SK-N-SH treated with all-trans-retinoic acid at 6 μM for 48 hours (cell line): ENCODE data around the gene RAI14.

ENCODE experiments used
- ATAC-seq: fragments of 200-7000 bp; cut with Tn5 transposase; 3 replicates; pipeline ENCODE4 v1.9.1; 2020; ENCODE audit warnings: mild to moderate bottlenecking, moderate library complexity
- ARNTL ChIP-seq: fragments of 450-650 bp; formaldehyde crosslinking; IDR thresholded peaks from 2 replicates; pipeline ENCODE4 v1.5.0; 2020; ENCODE audit warnings: low read depth, mild to moderate bottlenecking, moderate library complexity, borderline replicate concordance
- CSDC2 ChIP-seq: fragments of 250-450 bp; sonication (Bioruptor Pico); IDR thresholded peaks from 2 replicates; pipeline ENCODE4 v1.5.0; 2020; ENCODE audit warnings: mild to moderate bottlenecking, moderate library complexity
- ESRRG ChIP-seq: fragments of 250-450 bp; sonication (Bioruptor Pico); IDR thresholded peaks from 2 replicates; pipeline ENCODE4 v1.6.1; 2021; ENCODE audit warnings: mild to moderate bottlenecking
- GLIS3 ChIP-seq: fragments of 250-450 bp; sonication (Bioruptor Pico); IDR thresholded peaks from 2 replicates; pipeline ENCODE4 v1.5.0; 2020; ENCODE audit warnings: mild to moderate bottlenecking, moderate library complexity
- ISL1 ChIP-seq: fragments of 250-450 bp; sonication (Bioruptor Pico); IDR thresholded peaks from 2 replicates; pipeline ENCODE4 v2.1.2; 2022; ENCODE audit warnings: mild to moderate bottlenecking, moderate library complexity
- POU6F1 ChIP-seq: fragments of 250-450 bp; sonication (Bioruptor Pico); IDR thresholded peaks from 2 replicates; pipeline ENCODE4 v1.8.0; 2021; ENCODE audit warnings: low read depth, mild to moderate bottlenecking, moderate library complexity, borderline replicate concordance
- PPARA ChIP-seq: fragments of 250-450 bp; sonication (Bioruptor Pico); IDR thresholded peaks from 2 replicates; pipeline ENCODE4 v1.5.0; 2020; ENCODE audit warnings: mild to moderate bottlenecking, borderline replicate concordance
- RARB ChIP-seq: fragments of 250-450 bp; sonication (Bioruptor Pico); IDR thresholded peaks from 2 replicates; pipeline ENCODE4 v1.8.0; 2021; ENCODE audit warnings: mild to moderate bottlenecking, moderate library complexity
- SNAI2 ChIP-seq: fragments of 250-450 bp; sonication (Bioruptor Pico); IDR thresholded peaks from 2 replicates; pipeline ENCODE4 v1.5.0; 2020; ENCODE audit warnings: mild to moderate bottlenecking, moderate library complexity
- TOX ChIP-seq: fragments of 250-450 bp; sonication (Bioruptor Pico); IDR thresholded peaks from 2 replicates; pipeline ENCODE4 v1.8.0; 2021; ENCODE audit warnings: mild to moderate bottlenecking, moderate library complexity, borderline replicate concordance
- TSHZ2 ChIP-seq: fragments of 250-450 bp; sonication (Bioruptor Pico); IDR thresholded peaks from 2 replicates; pipeline ENCODE4 v1.5.0; 2020; ENCODE audit warnings: mild to moderate bottlenecking, moderate library complexity
- ZC3H10 ChIP-seq: fragments of 250-450 bp; sonication (Bioruptor Pico); IDR thresholded peaks from 2 replicates; pipeline ENCODE4 v1.5.1; 2021; ENCODE audit warnings: mild to moderate bottlenecking, moderate library complexity
- ZFP3 ChIP-seq: fragments of 250-450 bp; sonication (Bioruptor Pico); IDR thresholded peaks from 2 replicates; pipeline ENCODE4 v1.5.0; 2020; ENCODE audit warnings: mild to moderate bottlenecking, moderate library complexity
- ZFP30 ChIP-seq: fragments of 450-650 bp; formaldehyde crosslinking; IDR thresholded peaks from 2 replicates; pipeline ENCODE4 v1.5.0; 2022; ENCODE audit warnings: mild to moderate bottlenecking, moderate library complexity
- ZNF565 ChIP-seq: fragments of 450-650 bp; formaldehyde crosslinking; conservative IDR thresholded peaks from 2 replicates; pipeline ENCODE4 v1.5.0; 2020; ENCODE audit warnings: low read depth, mild to moderate bottlenecking, moderate library complexity
- ZNF70 ChIP-seq: fragments of 450-650 bp; formaldehyde crosslinking; IDR thresholded peaks from 2 replicates; pipeline ENCODE4 v1.5.0; 2020; ENCODE audit warnings: mild to moderate bottlenecking, moderate library complexity
- ZNF8 ChIP-seq: fragments of 450-650 bp; formaldehyde crosslinking; IDR thresholded peaks from 2 replicates; pipeline ENCODE4 v1.5.0; 2020; ENCODE audit warnings: mild to moderate bottlenecking, moderate library complexity
- TF ChIP-seq, protein P1 (sequence below): fragments of 250-450 bp; sonication (Bioruptor Pico); IDR thresholded peaks from 2 replicates; pipeline ENCODE4 v1.5.1; 2021; ENCODE audit warnings: mild to moderate bottlenecking, moderate library complexity
- TF ChIP-seq, protein P2 (sequence below): fragments of 250-450 bp; sonication (Bioruptor Pico); IDR thresholded peaks from 2 replicates; pipeline ENCODE4 v1.5.1; 2020; ENCODE audit warnings: low read depth, mild to moderate bottlenecking, moderate library complexity

Gene RAI14

DNA sequence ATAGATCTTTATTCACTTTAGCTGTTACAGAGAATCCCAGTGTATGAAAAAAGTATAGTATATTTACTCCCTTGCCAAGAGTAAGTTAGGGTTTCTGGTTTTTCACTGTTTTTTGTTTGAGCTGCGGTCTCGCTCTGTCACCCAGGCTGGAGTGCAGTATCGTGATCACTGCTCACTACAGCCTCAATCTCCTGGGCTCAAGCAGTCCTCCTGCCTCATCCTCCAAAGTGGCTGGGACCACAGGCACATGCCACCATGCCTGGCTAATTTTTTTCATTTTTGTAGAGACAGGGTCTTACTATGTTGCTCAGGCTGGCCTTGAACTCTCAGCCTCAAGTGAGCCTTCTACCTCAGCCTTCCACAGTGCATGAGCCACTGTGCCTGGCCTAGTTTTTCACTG, 3.0 kb downstream of the RAI14 start:
- ATAC-seq, result no peak
- TF ChIP-seq PPARA (no peak), ZNF70 (CRISPR knock-in tag) (no peak), CSDC2 (CRISPR knock-in tag) (no peak)

GRCh38 chr5:34660444-34660843, 4.3 kb downstream of the RAI14 start:
- ATAC-seq, result no peak
- TF ChIP-seq SNAI2 (CRISPR knock-in tag) (no peak), ZFP3 (CRISPR knock-in tag) (no peak), ZFP30 (CRISPR knock-in tag) (no peak), ZC3H10 (CRISPR knock-in tag) (no peak), POU6F1 (CRISPR knock-in tag) (no peak), ZNF565 (CRISPR knock-in tag) (no peak), GLIS3 (CRISPR knock-in tag) (no peak), TOX (CRISPR knock-in tag) (no peak), PPARA (no peak), ARNTL (CRISPR knock-in tag) (no peak), ZNF8 (CRISPR knock-in tag) (no peak), ZNF70 (CRISPR knock-in tag) (no peak), ESRRG (CRISPR knock-in tag) (no peak), CSDC2 (CRISPR knock-in tag) (no peak)
- TF ChIP-seq, protein P1, sequence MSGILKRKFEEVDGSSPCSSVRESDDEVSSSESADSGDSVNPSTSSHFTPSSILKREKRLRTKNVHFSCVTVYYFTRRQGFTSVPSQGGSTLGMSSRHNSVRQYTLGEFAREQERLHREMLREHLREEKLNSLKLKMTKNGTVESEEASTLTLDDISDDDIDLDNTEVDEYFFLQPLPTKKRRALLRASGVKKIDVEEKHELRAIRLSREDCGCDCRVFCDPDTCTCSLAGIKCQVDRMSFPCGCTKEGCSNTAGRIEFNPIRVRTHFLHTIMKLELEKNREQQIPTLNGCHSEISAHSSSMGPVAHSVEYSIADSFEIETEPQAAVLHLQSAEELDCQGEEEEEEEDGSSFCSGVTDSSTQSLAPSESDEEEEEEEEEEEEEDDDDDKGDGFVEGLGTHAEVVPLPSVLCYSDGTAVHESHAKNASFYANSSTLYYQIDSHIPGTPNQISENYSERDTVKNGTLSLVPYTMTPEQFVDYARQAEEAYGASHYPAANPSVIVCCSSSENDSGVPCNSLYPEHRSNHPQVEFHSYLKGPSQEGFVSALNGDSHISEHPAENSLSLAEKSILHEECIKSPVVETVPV (CRISPR knock-in tag), result no peak
- TF ChIP-seq, all 23 proteins: peak for 0

DNA sequence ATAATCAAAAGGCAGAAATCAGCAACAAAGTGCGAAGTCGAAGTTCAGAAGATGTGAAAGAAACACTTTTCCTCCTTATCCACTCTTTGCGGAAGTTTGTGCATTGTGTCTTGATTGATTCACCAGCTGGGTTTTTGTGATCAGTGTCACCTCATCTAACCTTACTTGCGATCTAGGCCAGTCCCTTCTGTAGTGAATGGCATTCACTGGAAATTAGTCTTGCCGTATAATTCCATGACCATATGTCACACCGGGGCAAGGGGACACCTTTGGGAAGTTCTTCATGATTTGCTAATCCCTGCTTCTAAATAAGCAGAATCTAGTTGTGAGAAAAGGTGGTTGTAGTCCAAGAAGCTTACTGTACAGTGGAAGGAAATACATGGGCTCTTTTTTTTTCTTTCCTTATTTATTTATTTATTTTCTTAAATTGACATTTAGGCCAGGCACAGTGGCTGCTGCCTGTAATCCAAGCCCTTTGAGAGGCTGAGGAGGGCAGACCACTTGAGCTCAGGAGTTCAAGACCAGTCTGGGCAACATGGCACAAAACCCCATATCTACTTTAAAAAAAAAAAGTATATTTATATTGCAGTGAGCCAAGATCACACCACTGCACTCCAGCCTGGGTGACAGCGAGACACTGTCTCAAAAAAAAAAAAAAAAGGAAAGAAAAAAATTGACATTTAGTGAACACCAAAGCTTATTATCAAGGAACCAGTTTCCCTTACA, 7.8 kb downstream of the RAI14 start:
- no peak for ATAC-seq

More for the DNA sequence above, 7.8 kb downstream of the RAI14 start:
- TF ChIP-seq RARB (CRISPR knock-in tag) (no peak), PPARA (no peak), ZNF8 (CRISPR knock-in tag) (no peak), ZNF70 (CRISPR knock-in tag) (no peak), TSHZ2 (CRISPR knock-in tag) (no peak), ZNF565 (CRISPR knock-in tag) (no peak), ESRRG (CRISPR knock-in tag) (no peak), ZFP30 (CRISPR knock-in tag) (no peak), ARNTL (CRISPR knock-in tag) (no peak), ISL1 (CRISPR knock-in tag) (no peak), GLIS3 (CRISPR knock-in tag) (no peak)
- TF ChIP-seq, protein P1 (CRISPR knock-in tag), result no peak
- TF ChIP-seq, protein P2, sequence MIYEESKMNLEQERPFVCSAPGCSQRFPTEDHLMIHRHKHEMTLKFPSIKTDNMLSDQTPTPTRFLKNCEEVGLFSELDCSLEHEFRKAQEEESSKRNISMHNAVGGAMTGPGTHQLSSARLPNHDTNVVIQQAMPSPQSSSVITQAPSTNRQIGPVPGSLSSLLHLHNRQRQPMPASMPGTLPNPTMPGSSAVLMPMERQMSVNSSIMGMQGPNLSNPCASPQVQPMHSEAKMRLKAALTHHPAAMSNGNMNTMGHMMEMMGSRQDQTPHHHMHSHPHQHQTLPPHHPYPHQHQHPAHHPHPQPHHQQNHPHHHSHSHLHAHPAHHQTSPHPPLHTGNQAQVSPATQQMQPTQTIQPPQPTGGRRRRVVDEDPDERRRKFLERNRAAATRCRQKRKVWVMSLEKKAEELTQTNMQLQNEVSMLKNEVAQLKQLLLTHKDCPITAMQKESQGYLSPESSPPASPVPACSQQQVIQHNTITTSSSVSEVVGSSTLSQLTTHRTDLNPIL (CRISPR knock-in tag), result no peak
